Endothelial cell of umbilical vein (primary cell): Measurements from ENCODE around the gene CLIP1. TPM values are rescaled to one million over a fixed set of nuclear protein-coding genes. Genes with fewer than 3 reads are reported as not detected.

Experiments
- BruUV-seq: library from RNA; stranded (reverse); fragments of 400-500 nt; replicated peaks from 2 replicates; lab custom pipeline; 2021; lab: Mats Ljungman, UMichigan
- CTCF ChIA-PET: fragments of 300-600, 350-600 bp; sonication (Branson Sonifier 250); formaldehyde crosslinking; loops from one replicate; lab custom pipeline; 2021; ENCODE audit warnings: antibody characterized with exemption, inconsistent platforms; lab: Charles Lee
- POLR2A ChIA-PET: fragments of 300-600, 350-600 bp; sonication (Branson Sonifier 250); formaldehyde crosslinking; loops from one replicate; lab custom pipeline; 2021; ENCODE audit warnings: antibody characterized with exemption, inconsistent platforms; lab: Charles Lee
- DNase-seq: peaks from one replicate; pipeline ENCODE4 v3.0.0-alpha.2; 2011; ENCODE audit warnings: low read depth, low spot score
- FAIRE-seq: peaks from 2 replicates; lab custom pipeline; 2011; peaks lifted over from hg19 to GRCh38; lab: Jason Lieb, UNC
- H2AFZ ChIP-seq: 2 replicates; pipeline ENCODE4 v1.6.0; 2012; ENCODE audit warnings: low read depth, low read length, control low read depth, inconsistent platforms
- H3K27ac ChIP-seq: 2 replicates; pipeline ENCODE4 v1.5.1; 2011; ENCODE audit warnings: low read depth, mild to moderate bottlenecking, control low read depth, low read length, moderate library complexity; ENCODE audit not compliant: insufficient read depth
- H3K27me3 ChIP-seq, 2 experiments: 2 replicates each; pipeline versions ENCODE4 v1.6.0 to v1.6.1; 2011; ENCODE audit warnings: low read length in 2 of 2, mixed read lengths in 1 of 2; ENCODE audit not compliant: control insufficient read depth in 2 of 2, insufficient read depth in 2 of 2
- H3K36me3 ChIP-seq, 2 experiments: 2 replicates in 1 of 2; 3 replicates in 1 of 2; pipeline ENCODE4 v1.5.1; 2011; ENCODE audit warnings: low read length in 2 of 2, mild to moderate bottlenecking in 1 of 2, moderate library complexity in 1 of 2; ENCODE audit not compliant: control insufficient read depth in 2 of 2, insufficient read depth in 2 of 2; ENCODE audit errors: extremely low read depth in 1 of 2
- H3K4me1 ChIP-seq: 3 replicates; pipeline ENCODE4 v1.5.1; 2011; ENCODE audit warnings: mild to moderate bottlenecking, low read length; ENCODE audit not compliant: control insufficient read depth, insufficient read depth; ENCODE audit errors: extremely low read depth
- H3K4me2 ChIP-seq: 2 replicates; pipeline ENCODE4 v1.6.1; 2011; ENCODE audit warnings: low read length, control low read depth, mixed read lengths; ENCODE audit not compliant: insufficient read depth
- H3K4me3 ChIP-seq, 3 experiments: fragments of 200-600 bp in 1 of 3; sonication (generic), shearing (Covaris generic) in 1 of 3; replicated peaks in 1 of 3; 2 replicates each; pipeline ENCODE4 v1.5.1; 2011 to 2016; ENCODE audit warnings: control low read depth in 3 of 3, low read length in 3 of 3, mild to moderate bottlenecking in 2 of 3, inconsistent platforms in 1 of 3, low read depth in 1 of 3, moderate library complexity in 1 of 3; ENCODE audit not compliant: insufficient read depth in 1 of 3
- H3K79me2 ChIP-seq: 2 replicates; pipeline ENCODE4 v1.6.0; 2012; ENCODE audit warnings: low read length, inconsistent platforms; ENCODE audit not compliant: control insufficient read depth, insufficient read depth
- H3K9ac ChIP-seq: replicated peaks from 2 replicates; pipeline ENCODE3; 2011; ENCODE audit warnings: low read length, control low read depth; ENCODE audit not compliant: insufficient read depth; ENCODE audit errors: extremely low read depth
- H3K9me1 ChIP-seq: replicated peaks from 3 replicates; pipeline ENCODE4 v1.6.0; 2011; ENCODE audit warnings: mild to moderate bottlenecking, low read length; ENCODE audit not compliant: control insufficient read depth, insufficient read depth; ENCODE audit errors: extremely low read depth
- H3K9me3 ChIP-seq: replicated peaks from 2 replicates; pipeline ENCODE4 v1.5.1; 2012; ENCODE audit warnings: low read length, inconsistent platforms; ENCODE audit not compliant: control insufficient read depth, insufficient read depth
- H4K20me1 ChIP-seq: replicated peaks from 2 replicates; pipeline ENCODE3; 2011; ENCODE audit warnings: mild to moderate bottlenecking, low read length; ENCODE audit not compliant: control insufficient read depth, insufficient read depth; ENCODE audit errors: extremely low read depth
- CTCF ChIP-seq, 2 donors: IDR thresholded peaks; 1 replicate in 1 of 2; 2 replicates in 1 of 2; pipeline ENCODE4 v1.5.1; 2011; ENCODE audit warnings: low read length in 2 of 2, mild to moderate bottlenecking in 2 of 2, moderate library complexity in 2 of 2, control low read depth in 1 of 2, inconsistent platforms in 1 of 2, low read depth in 1 of 2; ENCODE audit not compliant: insufficient read depth in 1 of 2; ENCODE audit errors: extremely low read depth in 1 of 2
- EZH2 ChIP-seq: IDR thresholded peaks from 2 replicates; pipeline ENCODE4 v1.6.1; 2012; ENCODE audit warnings: borderline replicate concordance, low read depth, mild to moderate bottlenecking, moderate library complexity, low read length, inconsistent platforms; ENCODE audit not compliant: severe bottlenecking
- FOS ChIP-seq: IDR thresholded peaks from 2 replicates; pipeline ENCODE4 v1.6.1; 2011; ENCODE audit warnings: mild to moderate bottlenecking, low read length, moderate library complexity, borderline replicate concordance; ENCODE audit not compliant: insufficient read depth
- GATA2 ChIP-seq: IDR thresholded peaks from 2 replicates; pipeline ENCODE4 v1.7.0; 2011; ENCODE audit warnings: low read depth, mild to moderate bottlenecking, moderate library complexity, mixed read lengths, low read length; ENCODE audit not compliant: insufficient read length, insufficient read depth
- JUN ChIP-seq: IDR thresholded peaks from 2 replicates; pipeline ENCODE4 v1.6.1; 2011; ENCODE audit warnings: borderline replicate concordance, low read depth; ENCODE audit not compliant: insufficient read length, insufficient read depth
- MAX ChIP-seq: IDR thresholded peaks from 2 replicates; pipeline ENCODE4 v1.6.1; 2011; ENCODE audit not compliant: insufficient read depth, insufficient read length
- MYC ChIP-seq: IDR thresholded peaks from one replicate; pipeline ENCODE4 v1.6.1; 2011; ENCODE audit warnings: mild to moderate bottlenecking, low read depth, low read length
- POLR2A ChIP-seq: IDR thresholded peaks from 2 replicates; pipeline ENCODE4 v1.6.1; 2012; ENCODE audit warnings: low read depth, mild to moderate bottlenecking, control low read depth, low read length
- POLR2AphosphoS5 ChIP-seq: IDR thresholded peaks from 2 replicates; pipeline ENCODE4 v1.6.1; 2012; ENCODE audit warnings: low read depth, mild to moderate bottlenecking, control low read depth, low read length, moderate library complexity; ENCODE audit not compliant: insufficient read depth
- dilution Hi-C: fragments of 300-500 bp; cut with MboI; formaldehyde crosslinking; loops from one replicate; pipeline ENCODE4 v1.15.0; 2019; ENCODE audit warnings: low sequenced_read_pairs; ENCODE audit not compliant: extremely low pct_ligation_motif_present
- intact Hi-C: fragments of 100-400 bp; cut with micrococcal nuclease; formaldehyde crosslinking; loops from one replicate; pipeline ENCODE4 v1.10.0; 2022
- polyA plus RNA-seq, 4 experiments: library from polyadenylated mRNA; depleted of rRNA in 3 of 4; stranded (reverse) in 3 of 4; unstranded in 1 of 4; fragments of >200 nt; gene quantifications; 2 replicates each; pipeline versions ENCODE4 v1.2.1 to v1.2.3, GENCODE V29; 2011 to 2012; ENCODE audit warnings: missing spikeins in 1 of 4
- total RNA-seq: library from RNA; stranded (reverse); gene quantifications from 2 replicates; pipeline ENCODE4 v1.2.3, GENCODE V29; 2021

Gene CLIP1
- total and polyA plus RNA-seq, 2 donors (not counting 3 experiments of a cell fraction or from before 2014, with no cell fraction given), result 56.5 to 84.3 TPM

GRCh38 chr12:122283680-122284079, 138.8 kb downstream of the CLIP1 start:
- no TSS peak for BruUV-seq
- no peaks in the 10 kb centered on the region for H3K9me1 ChIP-seq
- no peaks in the 10 kb centered on the region for H3K79me2 ChIP-seq
- no peaks in the 10 kb centered on the region for H4K20me1 ChIP-seq
- no peak overlapping the region for H3K27ac ChIP-seq
- peaks cover 3 to 6% of the 10 kb centered on the region in 2 experiments for H3K36me3 ChIP-seq
- no peak for FAIRE-seq
- H3K27me3 ChIP-seq, result no peaks in the 10 kb centered on the region
- H3K9me3 ChIP-seq, result no peaks in the 10 kb centered on the region
- no peaks in the 10 kb centered on the region for H3K4me1 ChIP-seq
- H3K4me3 ChIP-seq, result no peak overlapping the region
- H3K4me2 ChIP-seq, result no peak overlapping the region
- TF ChIP-seq GATA2 (no peak), MYC (no peak), CTCF (IDR thresholded peaks at IDR 0.05; ENCODE audit: extremely low read depth in 1 of 2, insufficient read depth in 1 of 2, low read depth in 1 of 2, low read length in 2 of 2) (no peak), POLR2AphosphoS5 (no peak), JUN (no peak), EZH2 (no peak), FOS (no peak), MAX (no peak), POLR2A (no peak)
- dilution Hi-C loops (no loop called here), intact Hi-C loops (no loop called here)
- ChIA-PET CTCF (no interaction called here), POLR2A (no interaction called here)
- H2AFZ ChIP-seq, result no peak overlapping the region
- no peak for DNase-seq
- no peak overlapping the region for H3K9ac ChIP-seq
